Stimulated activated CD4-positive, alpha-beta T cell treated with anti-CD3 and anti-CD28 coated beads, Interleukin-1b, Interleukin-23, amount 100 ng/mL, for 4 hours (primary cell): ENCODE measurements around the gene UBE2I.
A peak's percentile ranks its signal among the peaks of the same experiment; 100 is the strongest.

Experiments used
- DNase-seq, 2 donors: peaks; one replicate each; pipeline ENCODE4 v3.0.0-alpha.2; 2020; ENCODE audit warnings: low read depth in 2 of 2

UBE2I gene

GRCh38 chr16:1342526-1343427, 33.3 kb downstream of the UBE2I start:
- DNase-seq = peak; percentile 84 to 92

- no peak for DNase-seq
These were observed 34.2 kb downstream of the UBE2I start for GRCh38 chr16:1343428-1344242.

DNA sequence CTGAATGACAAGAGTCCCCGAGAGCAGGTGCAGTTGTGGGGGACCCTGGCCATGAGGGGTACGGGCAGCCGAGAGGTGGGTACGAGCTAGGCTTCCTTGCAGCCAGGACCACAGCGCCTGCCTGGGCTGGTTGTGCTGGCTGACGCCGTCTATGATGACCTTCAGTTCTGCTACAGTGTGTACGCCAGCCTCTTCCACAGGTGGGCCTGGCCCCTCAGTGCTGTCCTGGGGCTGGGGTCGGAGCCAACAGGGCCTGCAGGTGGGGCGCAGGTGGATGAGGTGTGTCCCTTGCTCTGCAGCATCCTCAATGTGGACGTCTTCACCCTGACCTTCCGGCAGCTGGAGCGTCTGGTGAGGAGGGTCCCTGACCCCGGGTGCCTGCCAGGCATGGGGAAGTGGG, 35.1 kb downstream of the UBE2I start:
- no peak for DNase-seq

GRCh38 chr16:1345087-1345486, 35.7 kb downstream of the UBE2I start:
- no peak for DNase-seq

- no peak for DNase-seq
These were observed 36.4 kb downstream of the UBE2I start for GRCh38 chr16:1345651-1346421.

DNA sequence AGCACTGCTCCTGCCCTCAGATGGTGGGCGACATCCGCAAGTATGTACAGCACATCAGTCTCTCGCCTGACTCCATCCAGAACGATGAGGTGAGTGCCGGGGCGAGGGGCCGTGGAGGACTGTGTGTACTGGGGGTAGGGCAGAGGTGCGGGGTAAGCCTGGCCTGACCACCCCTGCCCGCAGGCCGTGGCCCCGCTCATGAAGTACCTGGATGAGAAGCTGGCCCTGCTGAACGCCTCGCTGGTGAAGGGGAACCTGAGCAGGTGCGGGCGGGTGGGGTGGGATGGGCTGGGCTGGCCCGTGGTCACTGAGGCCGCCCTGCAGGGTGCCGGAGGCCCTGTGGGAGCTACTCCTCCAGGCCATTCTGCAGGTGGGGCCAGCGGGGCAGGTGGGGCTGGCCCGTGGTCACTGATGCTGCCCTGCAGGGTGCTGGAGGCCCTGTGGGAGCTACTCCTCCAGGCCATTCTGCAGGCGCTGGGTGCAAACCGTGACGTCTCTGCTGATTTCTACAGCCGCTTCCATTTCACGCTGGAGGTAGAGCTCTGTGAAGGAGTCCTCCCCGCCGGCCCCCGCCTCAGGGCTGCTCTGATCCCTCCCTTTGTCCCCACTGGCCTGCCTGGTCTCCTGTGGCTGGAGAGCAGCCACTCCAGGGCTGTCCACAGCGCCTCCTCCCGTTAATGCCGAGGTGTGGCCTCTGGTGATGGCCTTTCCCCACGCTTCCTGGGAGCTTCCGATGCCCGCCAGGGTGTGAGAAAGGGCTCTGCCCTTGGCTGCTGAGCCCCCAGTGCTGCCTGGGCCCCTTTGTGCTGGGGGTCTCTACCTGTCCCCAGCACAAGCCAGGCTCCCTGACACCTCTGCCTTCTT, 37.2 kb downstream of the UBE2I start:
- DNase-seq = no peak

DNA sequence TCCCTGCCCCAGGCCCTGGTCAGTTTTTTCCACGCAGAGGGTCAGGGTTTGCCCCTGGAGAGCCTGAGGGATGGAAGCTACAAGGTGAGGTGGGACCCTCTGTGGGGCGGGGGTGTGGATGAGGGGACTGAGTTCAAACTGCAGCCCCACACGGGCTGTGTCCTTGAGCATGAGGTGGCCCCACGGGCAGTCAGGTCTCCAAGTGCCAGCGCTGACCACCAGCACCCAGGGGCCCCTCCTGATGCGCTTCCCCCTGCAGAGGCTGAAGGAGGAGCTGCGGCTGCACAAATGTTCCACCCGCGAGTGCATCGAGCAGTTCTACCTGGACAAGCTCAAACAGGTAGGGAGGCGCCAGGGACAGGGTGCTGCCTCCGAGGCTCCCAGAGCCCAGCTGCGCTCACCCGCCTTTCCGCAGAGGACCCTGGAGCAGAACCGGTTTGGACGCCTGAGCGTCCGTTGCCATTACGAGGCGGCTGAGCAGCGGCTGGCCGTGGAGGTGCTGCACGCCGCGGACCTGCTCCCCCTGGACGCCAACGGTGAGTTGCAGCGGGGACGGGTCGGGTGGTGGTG, 37.9 kb downstream of the UBE2I start:
- no peak for DNase-seq

DNA sequence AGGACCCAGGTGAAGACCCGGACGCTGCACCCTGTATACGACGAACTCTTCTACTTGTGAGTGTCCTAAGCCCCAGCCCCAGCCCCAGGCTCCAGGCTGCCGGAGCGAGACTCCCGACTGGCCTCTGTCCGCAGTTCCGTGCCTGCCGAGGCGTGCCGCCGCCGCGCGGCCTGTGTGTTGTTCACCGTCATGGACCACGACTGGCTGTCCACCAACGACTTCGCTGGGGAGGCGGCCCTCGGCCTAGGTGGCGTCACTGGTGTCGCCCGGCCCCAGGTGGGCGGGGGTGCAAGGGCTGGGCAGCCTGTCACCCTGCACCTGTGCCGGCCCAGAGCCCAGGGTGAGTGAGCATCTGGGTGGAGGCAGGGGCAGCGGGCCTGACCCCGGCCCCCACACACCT, 38.5 kb downstream of the UBE2I start:
- DNase-seq = no peak

DNA sequence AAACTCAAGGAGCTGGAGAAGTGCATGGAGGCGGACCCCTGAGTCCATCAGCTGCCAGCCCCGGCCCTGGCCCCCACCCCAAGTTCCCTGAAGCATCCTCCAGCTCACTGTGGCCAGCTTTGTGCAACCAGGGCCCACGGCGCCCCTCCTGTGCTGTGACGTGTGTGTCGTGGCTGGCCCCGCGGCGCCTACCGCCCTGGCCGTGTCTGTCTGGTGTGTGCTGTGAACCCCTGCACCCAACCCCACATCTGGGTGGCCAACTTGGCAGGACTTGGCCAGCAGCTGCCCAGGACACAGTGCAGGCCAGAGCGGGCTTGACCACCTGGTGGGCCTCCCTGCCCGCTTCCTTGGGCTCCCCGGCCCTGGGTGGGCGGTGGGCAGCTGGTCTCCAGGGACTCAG, 39.0 kb downstream of the UBE2I start:
- DNase-seq = no peak

GRCh38 chr16:1348926-1349325, 39.5 kb downstream of the UBE2I start:
- DNase-seq = no peak

DNA sequence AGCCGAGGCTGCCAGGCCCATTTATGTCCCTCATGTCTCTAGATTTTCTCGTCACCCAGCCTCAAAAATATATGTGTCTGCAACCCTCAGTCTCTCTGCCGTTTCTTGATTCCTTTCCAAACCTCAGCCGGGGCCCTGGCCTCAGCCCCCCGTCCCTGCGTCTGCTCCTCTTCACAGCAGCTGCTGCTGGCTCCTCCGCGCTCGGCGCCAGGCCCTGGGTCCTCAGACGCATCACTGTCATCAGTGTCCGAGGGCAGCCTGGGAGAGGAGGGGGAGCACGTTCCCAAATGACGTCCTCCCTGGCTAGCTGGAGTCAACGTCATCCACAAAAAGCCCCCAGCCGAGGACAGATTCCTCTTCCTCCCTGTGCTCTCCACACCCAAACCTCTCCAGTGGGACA, 39.9 kb downstream of the UBE2I start:
- no peak for DNase-seq

- DNase-seq = no peak
These were observed 40.5 kb downstream of the UBE2I start for GRCh38 chr16:1349951-1350350.

GRCh38 chr16:1350691-1351090, 41.3 kb downstream of the UBE2I start:
- no peak for DNase-seq

- no peak for DNase-seq
These were observed 41.8 kb downstream of the UBE2I start for GRCh38 chr16:1351215-1351581.

- DNase-seq = peak; percentile 73 to 82
These were observed 42.3 kb downstream of the UBE2I start, which contains the start of the genes GNPTG and TSR3 for GRCh38 chr16:1351582-1352362. Gene GNPTG (plus strand): TSS chr16:1351931. CDS start chr16:1351966, 35 bp downstream. Gene TSR3 (minus strand): TSS chr16:1351878. CDS start chr16:1351804, 74 bp downstream.

DNA sequence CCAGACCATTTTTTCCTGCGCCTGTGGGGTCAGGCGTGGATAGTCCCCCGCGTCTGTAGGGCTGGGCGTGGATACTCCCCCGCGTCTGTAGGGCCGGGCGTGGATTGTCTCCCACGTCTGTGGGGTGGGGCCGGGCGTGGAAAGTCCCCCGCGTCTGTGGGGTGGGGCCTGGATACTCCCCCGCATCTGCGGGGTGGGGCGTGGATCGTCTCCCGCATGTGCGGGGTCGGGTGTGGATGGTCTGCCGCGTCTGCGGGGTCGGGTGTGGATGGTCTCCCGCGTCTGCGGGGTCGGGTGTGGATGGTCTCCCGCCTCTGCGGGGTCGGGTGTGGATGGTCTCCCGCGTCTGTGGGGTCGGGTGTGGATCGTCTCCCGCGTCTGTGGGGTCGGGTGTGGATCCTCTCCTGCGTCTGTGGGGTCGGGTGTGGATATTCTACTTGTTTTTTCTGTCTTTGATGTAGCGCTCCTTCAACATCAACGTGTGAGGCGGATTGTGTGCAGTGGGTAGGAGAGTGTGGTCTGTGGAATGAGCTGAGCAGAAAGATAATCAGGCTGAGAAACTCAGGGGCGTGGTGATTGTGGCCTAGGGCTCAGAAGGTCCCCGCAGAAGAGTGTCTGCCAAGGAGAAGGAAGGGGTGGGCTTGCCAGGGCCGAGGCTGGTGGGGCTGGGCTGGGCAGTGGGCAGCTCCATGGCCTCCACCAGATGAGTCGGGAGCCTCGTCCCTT, 45.5 kb downstream of the UBE2I start:
- no peak for DNase-seq

- DNase-seq = no peak
These were observed 46.2 kb downstream of the UBE2I start for GRCh38 chr16:1355591-1355990.

DNA sequence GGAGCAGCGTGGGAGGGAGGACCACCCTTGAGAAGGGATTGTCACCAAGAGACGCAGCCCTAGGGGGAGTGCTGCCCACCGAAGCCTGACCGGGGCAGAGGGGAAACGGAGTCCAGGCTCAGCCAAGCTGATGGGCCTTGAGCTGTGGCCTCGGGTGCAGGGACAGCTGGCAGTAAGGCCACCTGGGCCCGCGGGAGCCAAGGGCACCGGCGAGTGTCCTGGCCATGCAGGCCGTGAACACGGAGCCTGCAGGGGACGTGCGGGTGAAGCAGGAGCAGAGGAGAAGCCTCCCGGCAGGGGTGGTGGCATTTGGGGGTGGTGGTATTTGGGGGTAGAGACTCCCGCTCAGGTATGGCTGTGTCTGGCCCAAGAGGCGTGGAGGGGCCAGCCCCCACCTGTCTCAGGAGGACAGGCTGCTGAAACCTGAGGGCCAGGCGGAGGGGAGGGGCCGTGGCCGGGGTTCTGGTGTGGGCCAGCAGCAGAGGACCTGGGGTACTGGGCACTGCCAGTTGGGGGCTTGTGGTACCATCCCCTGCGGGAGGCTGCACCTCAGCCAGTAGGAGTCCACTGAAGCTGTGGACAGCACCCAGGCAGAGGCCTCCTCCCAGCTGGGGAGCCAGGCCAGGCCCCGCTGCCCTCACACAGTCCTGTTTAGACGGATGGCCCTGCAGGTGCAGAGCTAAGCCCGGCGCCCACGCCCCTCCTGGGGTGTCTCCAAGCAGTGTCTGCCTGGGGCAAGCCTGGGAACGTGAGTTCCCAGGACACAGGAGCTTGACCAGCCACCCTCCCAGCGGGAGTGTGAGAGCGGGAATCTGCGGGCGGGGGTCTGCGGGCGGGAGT, 46.8 kb downstream of the UBE2I start:
- no peak for DNase-seq
